Epithelial cell of esophagus (primary cell): ENCODE results near the gene PTHLH.

Source experiments
- DNase-seq: peaks from one replicate; pipeline ENCODE4 v3.0.0; 2010; ENCODE audit warnings: low read depth
- H3K4me3 ChIP-seq: 2 replicates; pipeline ENCODE4 v1.5.1; 2011; ENCODE audit warnings: mild to moderate bottlenecking, low read length, control low read depth
- CTCF ChIP-seq: IDR thresholded peaks from 2 replicates; pipeline ENCODE4 v1.5.1; 2011; ENCODE audit warnings: low read depth, mild to moderate bottlenecking, low read length, control low read depth, inconsistent platforms; ENCODE audit not compliant: insufficient read depth; ENCODE audit errors: missing control alignments

Gene PTHLH

DNA sequence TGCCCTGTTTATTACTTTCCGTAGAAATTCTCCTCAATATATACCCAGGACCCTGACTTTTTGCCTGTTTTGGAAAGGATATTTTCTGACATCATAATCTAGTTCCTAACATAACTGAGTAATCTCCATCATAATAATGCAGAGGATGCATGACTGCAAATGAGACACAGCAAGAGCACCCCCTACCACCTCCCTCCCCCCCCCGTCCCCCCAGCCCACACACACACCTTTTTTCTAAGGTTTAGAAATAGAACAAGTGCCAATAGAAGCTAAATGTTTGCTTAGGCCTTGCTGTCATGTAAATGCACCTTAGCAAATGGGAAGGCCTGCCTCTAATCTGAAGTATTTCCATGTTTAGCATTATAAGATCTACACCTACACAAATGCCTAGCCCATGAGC lies at the start of gene PTHLH:
Gene PTHLH (minus strand): TSS at position 13 of the 400 bp plus-strand sequence. CDS start 3,239 bp downstream, outside the sequence.
- TF ChIP-seq CTCF = no peak
- H3K4me3 ChIP-seq = peak within 1 kb of the TSS; percentile 81
- peak; percentile 81 for DNase-seq

GRCh38 chr12:28021704-28022103 lies 49.2 kb upstream of the PTHLH start:
- peak; percentile 94 for DNase-seq
- no peak for TF ChIP-seq CTCF
- H3K4me3 ChIP-seq = no peak overlapping the region

DNA sequence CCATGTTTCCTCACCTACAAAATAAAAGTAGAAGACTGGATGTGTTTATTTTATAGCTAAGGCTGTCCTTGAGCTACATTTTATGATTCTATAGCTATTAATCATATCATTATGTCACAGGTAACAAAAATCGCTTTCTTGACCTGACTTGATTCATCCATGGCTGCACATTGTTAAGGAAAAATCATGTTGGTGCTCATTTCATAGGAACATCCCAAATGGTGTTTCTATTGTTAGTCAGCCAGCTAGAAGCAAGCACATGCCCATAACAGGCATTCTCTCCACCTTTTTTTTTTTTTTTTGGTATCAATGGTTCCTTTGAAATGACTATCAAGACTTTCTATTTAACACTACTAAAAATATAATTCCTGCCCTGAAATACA lies 45.3 kb upstream of the PTHLH start:
- no peak for TF ChIP-seq CTCF
- H3K4me3 ChIP-seq = no peak overlapping the region
- DNase-seq = peak; percentile 89

GRCh38 chr12:28017126-28017872 lies 44.8 kb upstream of the PTHLH start:
- TF ChIP-seq CTCF = no peak
- DNase-seq = peak; percentile 75
- no peak overlapping the region for H3K4me3 ChIP-seq

- TF ChIP-seq CTCF = no peak
- DNase-seq = no peak
- no peak overlapping the region for H3K4me3 ChIP-seq
Observed at GRCh38 chr12:28015165-28015564, 42.6 kb upstream of the PTHLH start.

DNA sequence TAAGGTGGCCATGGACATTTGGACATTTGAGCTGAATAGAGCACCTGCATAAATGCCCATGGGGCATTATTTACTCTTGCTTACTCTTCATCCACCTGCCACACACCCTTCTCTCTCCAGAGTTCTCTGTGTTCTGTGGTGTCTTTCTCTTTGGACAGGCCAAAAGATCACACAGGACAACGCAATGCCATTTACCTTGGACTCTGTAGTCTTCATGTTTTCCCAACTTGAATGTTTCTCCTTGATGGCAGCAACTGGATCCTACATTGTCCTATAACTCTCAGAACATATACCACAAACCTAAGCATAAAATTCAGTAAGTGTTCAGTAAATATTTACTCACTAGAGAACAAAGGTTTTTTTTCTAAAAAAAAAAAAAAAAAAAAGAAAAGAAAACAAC lies 41.7 kb upstream of the PTHLH start:
- no peak for DNase-seq
- no peak overlapping the region for H3K4me3 ChIP-seq
- no peak for TF ChIP-seq CTCF
